Pulmonary artery endothelial cell (primary cell): ENCODE data around the gene KLHL36. TPM values are rescaled to one million over a fixed set of nuclear protein-coding genes. Genes with fewer than 3 reads are reported as not detected.
"Not testable (repeated sequence)": the region's sequence is repeated elsewhere in the genome, so short reads cannot be mapped to it uniquely, and the experiment has no call there.

Experiments
- DNase-seq: peaks from one replicate; pipeline ENCODE4 v3.0.0-alpha.2; 2011; ENCODE audit warnings: low read depth, low spot score
- total RNA-seq: library from RNA; depleted of rRNA; stranded (reverse); fragments of >200 nt; gene quantifications from 2 replicates; pipeline ENCODE4 v1.2.3, GENCODE V29; 2014

KLHL36 gene
- total RNA-seq, 1 donor from 2014 or later, result 63.6 TPM

DNA sequence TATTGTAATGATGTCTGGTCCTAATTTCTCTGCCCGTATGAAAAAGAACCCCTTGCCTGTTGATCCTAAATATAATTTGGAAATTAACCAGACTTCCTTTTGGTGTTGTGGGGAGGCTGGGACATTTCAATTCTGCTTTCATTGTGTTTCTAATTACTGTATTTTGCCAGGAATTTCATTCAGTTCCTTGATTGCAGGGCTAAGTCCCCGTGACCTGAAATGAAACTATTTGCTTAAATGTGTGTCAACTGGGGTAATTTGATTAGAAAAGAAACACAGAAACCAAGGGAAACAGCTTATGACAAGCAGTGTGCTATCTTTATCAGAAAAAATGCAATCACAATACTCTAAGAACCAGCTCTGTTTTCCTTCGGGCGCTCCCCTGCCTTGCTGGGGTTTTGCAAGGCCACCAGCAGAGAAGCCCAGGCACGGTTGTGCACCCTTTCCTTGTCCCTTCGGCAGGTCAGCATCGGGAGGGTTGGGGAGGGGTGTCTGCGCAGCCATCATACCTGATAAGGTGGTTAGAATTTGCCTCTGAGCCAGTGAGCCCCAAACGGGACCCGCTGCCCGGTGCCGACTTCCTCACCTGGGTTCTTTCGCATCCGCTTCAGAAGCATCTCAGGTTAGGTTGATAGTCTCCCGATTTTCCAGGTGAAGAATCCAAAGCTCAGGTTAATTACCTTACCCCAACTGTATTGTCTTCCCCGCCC lies 19.4 kb downstream of the KLHL36 start:
- no peak for DNase-seq

DNA sequence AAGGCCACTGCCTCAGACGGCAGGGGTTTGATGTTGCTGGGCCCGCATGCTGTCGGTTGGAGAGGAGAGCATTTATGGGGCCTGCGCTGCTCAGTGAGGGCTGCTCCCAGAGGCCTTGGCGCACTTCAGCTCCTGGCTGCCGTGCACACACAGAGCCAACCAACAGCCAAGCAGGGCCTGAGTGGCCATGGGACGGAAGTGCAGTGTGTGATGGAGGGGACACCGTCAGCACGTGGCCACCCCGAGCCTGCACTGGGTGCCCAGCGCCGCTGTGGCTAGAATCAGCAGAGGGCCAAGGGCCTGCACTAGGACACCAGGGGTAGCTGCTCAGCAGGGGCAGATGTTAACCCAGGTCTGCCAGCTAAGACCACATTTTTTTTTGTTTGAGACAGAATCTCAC lies 21.8 kb downstream of the KLHL36 start:
- no peak for DNase-seq

DNA sequence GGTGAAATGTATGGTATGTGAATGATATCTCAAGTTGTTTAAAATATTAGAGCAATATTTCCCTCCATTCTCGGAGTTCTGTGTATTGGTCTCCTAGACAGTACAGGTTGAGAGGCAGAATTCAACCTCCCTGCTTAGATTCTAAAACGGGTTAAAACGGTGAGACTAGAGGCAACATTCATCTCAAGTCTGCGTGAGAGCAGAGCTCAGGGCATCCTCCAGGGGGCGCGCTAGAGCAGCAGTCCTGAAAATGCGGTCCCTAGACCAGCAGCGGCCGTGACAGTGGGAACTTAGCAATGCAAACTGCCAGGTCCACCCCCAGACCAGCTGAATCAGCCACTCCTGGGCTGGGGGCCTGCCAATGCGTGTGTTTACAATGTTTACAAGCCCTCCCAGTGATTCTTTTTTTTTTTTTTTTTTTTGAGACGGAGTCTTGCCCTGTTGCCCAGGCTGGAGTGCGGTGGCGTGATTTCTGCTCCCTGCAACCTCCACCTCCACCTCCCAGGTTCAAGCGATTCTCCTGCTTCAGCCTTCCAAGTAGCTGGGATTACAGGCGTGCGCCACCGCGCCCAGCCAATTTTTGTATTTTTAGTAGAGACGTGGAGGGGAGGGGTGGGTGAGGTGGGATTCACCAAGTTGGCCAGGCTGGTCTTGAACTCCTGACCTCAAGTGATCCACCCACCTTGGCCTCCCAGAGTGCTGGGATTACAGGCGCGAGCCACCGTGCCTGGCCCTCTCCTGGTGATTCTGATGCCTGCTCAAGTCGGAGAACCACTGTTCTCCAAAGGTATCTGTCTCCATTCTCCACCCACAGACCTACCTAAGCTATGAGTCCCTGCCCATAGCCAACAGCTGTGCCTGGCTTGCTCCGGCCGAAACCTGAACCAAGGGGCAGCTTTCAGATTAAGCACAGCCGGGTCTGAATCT lies 24.2 kb downstream of the KLHL36 start:
- DNase-seq, result no peak

GRCh38 chr16:84673203-84673535 lies 24.9 kb downstream of the KLHL36 start:
- no peak for DNase-seq

DNA sequence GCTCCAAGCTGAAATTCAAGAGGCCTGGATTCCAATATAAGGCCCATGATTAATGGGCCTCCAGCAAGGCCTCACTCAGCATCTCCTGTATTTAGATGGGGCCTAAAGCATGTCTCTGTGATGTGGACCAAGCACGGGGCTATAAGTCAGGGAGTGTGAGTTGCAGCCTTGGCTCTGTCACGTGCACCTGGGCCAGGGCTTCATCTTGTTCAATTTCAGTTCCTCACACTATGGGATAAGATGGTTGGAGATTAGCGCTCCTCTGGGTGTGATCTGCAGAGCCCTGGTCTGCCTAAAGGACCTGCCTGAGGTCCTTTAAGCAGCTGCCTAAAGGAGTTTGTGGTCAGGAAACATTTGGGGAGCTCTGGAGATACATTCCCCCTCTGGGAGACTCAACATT lies 25.2 kb downstream of the KLHL36 start:
- DNase-seq, result no peak

DNA sequence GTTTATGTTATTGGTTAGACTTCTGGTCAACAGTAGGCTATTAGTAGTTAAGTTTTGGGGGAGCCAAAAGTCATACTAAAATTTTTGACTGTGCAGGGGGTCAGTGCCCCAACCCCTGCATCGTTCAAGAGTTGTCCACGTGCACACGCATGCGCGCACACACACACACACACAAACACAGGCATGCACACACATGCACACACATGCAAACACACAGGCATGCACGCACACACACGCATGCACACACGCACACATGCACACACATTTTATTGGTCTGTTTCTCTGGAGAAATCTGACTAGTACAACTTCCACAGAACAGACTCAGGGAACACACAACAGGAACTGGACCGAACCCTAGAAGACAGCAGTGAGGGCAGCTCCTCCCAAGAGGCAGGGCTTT lies 27.1 kb downstream of the KLHL36 start:
- no peak for DNase-seq

DNA sequence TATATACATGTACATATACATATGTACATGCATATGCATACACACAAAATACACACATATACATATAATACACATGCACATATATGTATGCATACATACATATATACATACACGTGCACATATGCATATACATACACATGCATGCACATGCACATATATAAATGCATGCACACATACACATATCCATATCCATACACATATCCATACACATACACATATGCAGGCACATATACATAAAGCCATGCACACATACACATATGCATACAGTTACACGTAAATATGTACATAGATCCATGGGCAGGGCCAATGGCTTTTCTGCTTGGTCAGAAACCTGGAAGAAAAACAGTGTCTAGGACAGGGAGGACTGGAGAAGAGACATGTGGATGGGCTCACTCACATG lies 27.6 kb downstream of the KLHL36 start:
- no peak for DNase-seq

GRCh38 chr16:84677017-84677803 lies 28.9 kb downstream of the KLHL36 start:
- no peak for DNase-seq

GRCh38 chr16:84677849-84678248 lies 29.5 kb downstream of the KLHL36 start:
- no peak for DNase-seq

DNA sequence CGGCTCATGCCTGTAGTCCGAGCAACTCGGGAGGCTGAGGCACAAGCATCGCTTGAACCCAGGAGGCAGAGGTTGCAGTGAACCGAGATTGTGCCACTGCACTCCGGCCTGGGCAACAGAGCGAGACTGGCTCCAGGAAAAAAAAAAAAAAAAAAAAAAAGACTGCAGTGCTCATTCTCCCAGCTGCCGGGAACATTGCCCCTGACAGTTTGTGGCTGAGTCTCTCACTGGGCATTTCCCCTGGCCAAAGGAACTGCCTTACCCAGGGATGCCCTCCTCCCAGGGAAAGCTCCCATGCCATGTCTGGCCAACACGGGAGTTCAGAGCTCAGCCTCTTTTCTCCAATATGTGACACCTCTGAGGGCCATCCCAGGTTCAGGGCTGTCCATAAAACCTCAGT lies 30.2 kb downstream of the KLHL36 start:
- DNase-seq, result no peak

GRCh38 chr16:84680165-84680842 lies 32.0 kb downstream of the KLHL36 start:
- no peak for DNase-seq

DNA sequence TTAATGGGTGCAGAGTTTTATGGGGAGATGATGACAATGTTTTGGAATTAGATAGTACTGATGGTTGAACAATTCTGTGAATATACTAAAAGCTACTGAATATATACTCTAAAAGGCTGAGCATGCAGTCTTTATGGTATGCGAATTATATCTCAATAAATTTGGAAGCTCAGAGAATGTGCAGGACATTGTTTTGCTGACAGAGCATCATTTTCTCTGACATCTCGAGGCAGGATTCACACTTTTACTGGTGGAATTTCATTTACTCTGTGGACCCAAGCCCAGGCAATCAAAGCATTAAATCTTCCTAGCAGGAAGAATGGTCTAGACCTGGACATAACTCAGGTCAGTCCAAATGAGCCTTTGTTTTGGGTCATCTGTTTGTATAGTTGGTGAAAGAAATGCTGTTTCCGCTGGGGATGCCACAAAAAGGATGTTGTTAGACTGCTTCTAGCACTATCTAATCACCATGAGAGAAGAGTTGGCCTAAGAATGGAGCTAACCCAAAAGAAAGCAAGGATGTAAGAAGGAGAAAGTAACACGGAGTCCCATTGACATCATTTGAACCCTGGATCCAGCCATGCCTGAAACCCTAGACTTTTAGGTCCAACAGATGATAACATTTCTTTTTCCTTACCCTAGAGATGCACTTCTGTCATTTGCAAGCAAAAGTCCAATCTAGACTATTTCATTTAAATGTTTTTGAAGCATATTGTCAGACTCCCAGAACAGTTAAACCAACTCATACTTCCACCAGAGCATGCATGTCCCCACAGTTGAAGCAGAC lies 32.7 kb downstream of the KLHL36 start:
- DNase-seq, result no peak

- no peak for DNase-seq
These were observed 35.6 kb downstream of the KLHL36 start for GRCh38 chr16:84683691-84684591.

DNA sequence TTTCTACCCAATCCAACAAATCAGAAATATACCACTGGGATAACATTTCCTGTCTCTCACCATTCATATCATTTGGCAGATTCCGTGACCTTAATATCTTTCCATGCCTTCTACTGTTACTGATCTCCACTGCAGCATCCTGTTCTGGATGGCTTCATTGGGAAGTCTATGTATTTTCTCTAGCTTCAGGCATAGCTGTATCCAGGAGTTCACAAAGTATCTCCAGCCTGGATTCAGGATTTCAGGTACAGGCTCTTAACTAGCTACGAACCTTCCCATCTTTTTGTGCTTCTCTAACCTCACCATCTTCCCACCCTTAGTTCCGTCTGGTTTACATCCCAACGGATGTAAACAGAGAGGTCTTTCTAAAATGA lies 36.3 kb downstream of the KLHL36 start:
- DNase-seq, result no peak

DNA sequence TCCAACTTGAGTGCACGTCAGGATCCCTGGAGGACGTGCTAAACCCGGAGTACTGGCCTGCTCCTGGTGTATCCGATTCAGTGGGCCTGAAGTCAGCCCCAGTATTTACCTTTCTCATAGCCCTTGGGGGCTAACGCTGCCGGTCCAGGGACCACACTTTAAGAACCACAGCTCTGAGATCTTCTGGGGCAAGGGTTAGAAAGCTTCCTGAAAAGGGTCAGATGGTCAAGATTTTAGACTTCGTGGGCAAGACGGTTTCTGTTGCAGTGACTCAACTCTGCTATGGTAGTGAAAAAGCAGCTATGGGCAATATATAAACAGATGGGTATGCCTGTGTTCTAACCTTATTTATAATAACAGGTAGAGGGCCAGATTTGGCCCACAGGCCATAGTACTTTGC lies 36.9 kb downstream of the KLHL36 start:
- DNase-seq, result no peak

GRCh38 chr16:84686707-84687298 lies 38.5 kb downstream of the KLHL36 start:
- no peak for DNase-seq

GRCh38 chr16:84687715-84688114 lies 39.4 kb downstream of the KLHL36 start:
- no peak for DNase-seq

- not testable (repeated sequence) for DNase-seq
These were observed 39.9 kb downstream of the KLHL36 start for GRCh38 chr16:84688163-84688562.

- peak; percentile 67 for DNase-seq
These were observed 40.8 kb downstream of the KLHL36 start for GRCh38 chr16:84689111-84689510.
